ENCODE data around the gene IFI27L1.

- TF ChIP-seq CTCF (IDR thresholded peaks at IDR 0.05), result no peak
- TF ChIP-seq ZFX (IDR thresholded peaks at IDR 0.05; ENCODE audit: borderline replicate concordance), result no peak
These were observed 42.2 kb downstream of the IFI27L1 start for GRCh38 chr14:94123296-94123695.
